ENCODE measurements around the gene C10orf143. TPM values are rescaled to one million over a fixed set of nuclear protein-coding genes. Genes with fewer than 3 reads are reported as not detected.
A peak's percentile ranks its signal among the peaks of the same experiment; 100 is the strongest.
"Not testable (repeated sequence)": the region's sequence is repeated elsewhere in the genome, so short reads cannot be mapped to it uniquely, and the experiment has no call there.

C10orf143 gene
- total RNA-seq, 2 donors from 2014 or later, result 2.4 to 2.9 TPM

GRCh38 chr10:130128922-130129321 is 18.3 kb upstream of the C10orf143 start:
- Mint-ChIP-seq H3K36me3 (no peaks in the 10 kb centered on the region), H3K27me3 (peaks cover 8 to 12% of the 10 kb centered on the region in 2 donors), H3K27ac (no peak overlapping the region), H3K9me3 (no peaks in the 10 kb centered on the region), H3K4me3 (no peak overlapping the region), H3K4me1 (ENCODE audit: low read depth in 2 of 2) (peaks cover 6 to 10% of the 10 kb centered on the region in 2 donors)
- ATAC-seq (no peak), DNase-seq (ENCODE audit: low spot score) (no peak)

GRCh38 chr10:130128062-130128781 is 17.6 kb upstream of the C10orf143 start:
- H3K36me3 Mint-ChIP-seq, result no peaks in the 10 kb centered on the region
- ATAC-seq (no peak), DNase-seq (ENCODE audit: low spot score) (no peak)
- H3K4me3 Mint-ChIP-seq, result no peak overlapping the region
- no peak overlapping the region for H3K27ac Mint-ChIP-seq
- H3K4me1 Mint-ChIP-seq (ENCODE audit: low read depth in 2 of 2), result peaks cover 6 to 10% of the 10 kb centered on the region in 2 donors
- H3K27me3 Mint-ChIP-seq, result peaks cover 8 to 14% of the 10 kb centered on the region in 2 donors
- no peaks in the 10 kb centered on the region for H3K9me3 Mint-ChIP-seq

DNA sequence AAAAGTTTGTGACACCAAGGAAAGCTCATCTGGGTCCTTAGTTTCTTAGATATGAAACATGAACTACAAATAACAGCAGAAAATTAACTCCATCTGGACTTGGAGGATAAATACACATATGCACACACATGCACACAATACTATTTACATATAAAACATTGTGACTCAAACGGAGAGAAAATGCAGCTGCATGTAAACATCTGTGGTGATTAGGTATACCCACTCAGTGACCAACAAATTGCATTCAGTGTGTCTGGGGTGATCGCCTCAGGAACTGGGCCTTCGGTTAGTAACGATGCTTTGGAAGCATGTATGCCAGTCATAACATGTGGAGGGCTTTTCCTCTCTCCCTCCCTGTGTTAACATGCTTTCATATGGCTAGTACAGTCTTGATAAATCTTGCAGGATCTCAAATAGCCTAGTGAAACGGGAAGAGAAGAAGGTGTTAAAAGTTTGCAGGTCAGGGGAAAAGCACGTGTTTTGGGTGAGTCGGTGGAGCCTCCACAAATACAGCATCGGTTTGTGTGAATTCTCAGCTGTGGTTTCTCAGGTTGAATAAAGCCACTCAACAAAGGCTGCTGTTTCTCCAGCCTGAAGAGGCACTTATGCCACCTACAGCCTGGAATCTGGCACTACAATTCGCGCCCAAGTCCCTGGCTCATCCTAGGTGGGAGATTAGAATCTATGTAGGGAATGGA is 16.9 kb upstream of the C10orf143 start:
- H3K27me3 Mint-ChIP-seq, result peaks cover 8 to 14% of the 10 kb centered on the region in 2 donors
- peak; percentile 86 for ATAC-seq
- H3K4me3 Mint-ChIP-seq, result no peak overlapping the region
- no peaks in the 10 kb centered on the region for H3K9me3 Mint-ChIP-seq
- H3K36me3 Mint-ChIP-seq, result no peaks in the 10 kb centered on the region
- no peak overlapping the region for H3K27ac Mint-ChIP-seq
- no peak for DNase-seq (ENCODE audit: low spot score)
- H3K4me1 Mint-ChIP-seq (ENCODE audit: low read depth in 2 of 2), result peaks cover 6 to 10% of the 10 kb centered on the region in 2 donors

GRCh38 chr10:130121486-130122079 is 11.0 kb upstream of the C10orf143 start:
- Mint-ChIP-seq H3K27ac (no peak overlapping the region), H3K27me3 (peaks cover 0 to 8% of the 10 kb centered on the region in 2 donors), H3K4me1 (ENCODE audit: low read depth in 2 of 2) (no peaks in the 10 kb centered on the region), H3K36me3 (no peaks in the 10 kb centered on the region), H3K9me3 (no peaks in the 10 kb centered on the region), H3K4me3 (no peak overlapping the region)
- no peak for ATAC-seq
- no peak for DNase-seq (ENCODE audit: low spot score)

- not testable (repeated sequence) for ATAC-seq, H3K9me3 Mint-ChIP-seq
Measured at GRCh38 chr10:130117535-130117934, 6.9 kb upstream of the C10orf143 start.

GRCh38 chr10:130116942-130117341 is 6.3 kb upstream of the C10orf143 start:
- not testable (repeated sequence) for H3K36me3 Mint-ChIP-seq; ATAC-seq; H3K27ac Mint-ChIP-seq; H3K4me3 Mint-ChIP-seq; DNase-seq (ENCODE audit: low spot score); H3K27me3 Mint-ChIP-seq; H3K4me1 Mint-ChIP-seq (ENCODE audit: low read depth in 2 of 2); H3K9me3 Mint-ChIP-seq

More at GRCh38 chr10:130117535-130117934, 6.9 kb upstream of the C10orf143 start:
- H3K27ac Mint-ChIP-seq; DNase-seq (ENCODE audit: low spot score); H3K4me1 Mint-ChIP-seq (ENCODE audit: low read depth in 2 of 2); H3K4me3 Mint-ChIP-seq; H3K36me3 Mint-ChIP-seq; H3K27me3 Mint-ChIP-seq: not testable (repeated sequence)

- no peak for ATAC-seq
- no peak for DNase-seq (ENCODE audit: low spot score)
- H3K27ac Mint-ChIP-seq, result no peak overlapping the region
- peaks cover 26 to 27% of the 10 kb centered on the region in 2 donors for H3K4me1 Mint-ChIP-seq (ENCODE audit: low read depth in 2 of 2)
- no peaks in the 10 kb centered on the region for H3K27me3 Mint-ChIP-seq
- no peaks in the 10 kb centered on the region for H3K9me3 Mint-ChIP-seq
- no peak overlapping the region for H3K4me3 Mint-ChIP-seq
- H3K36me3 Mint-ChIP-seq, result no peaks in the 10 kb centered on the region
Measured at GRCh38 chr10:130112821-130113220, 2.2 kb upstream of the C10orf143 start.

- H3K27ac Mint-ChIP-seq, result peak overlapping the region; percentile 90 to 94
- DNase-seq (ENCODE audit: low spot score) (no peak), ATAC-seq (no peak)
- H3K36me3 Mint-ChIP-seq, result no peaks in the 10 kb centered on the region
- H3K9me3 Mint-ChIP-seq, result no peaks in the 10 kb centered on the region
- peak overlapping the region; percentile 99 for H3K4me3 Mint-ChIP-seq
- H3K4me1 Mint-ChIP-seq (ENCODE audit: low read depth in 2 of 2), result peaks cover 27 to 32% of the 10 kb centered on the region in 2 donors
- H3K27me3 Mint-ChIP-seq, result no peaks in the 10 kb centered on the region
Measured at GRCh38 chr10:130111852-130112180, 1.2 kb upstream of the C10orf143 start.

GRCh38 chr10:130111113-130111851 is 652 bp upstream of the C10orf143 start:
- DNase-seq (ENCODE audit: low spot score) (peak; percentile 96), ATAC-seq (peak; percentile 90 to 92)
- Mint-ChIP-seq H3K4me3 (peak overlapping the region; percentile 99), H3K36me3 (no peaks in the 10 kb centered on the region), H3K4me1 (ENCODE audit: low read depth in 2 of 2) (peaks cover 27 to 37% of the 10 kb centered on the region in 2 donors), H3K9me3 (no peaks in the 10 kb centered on the region), H3K27me3 (no peaks in the 10 kb centered on the region), H3K27ac (peak overlapping the region; percentile 90 to 94)

- no peak for DNase-seq (ENCODE audit: low spot score)
- Mint-ChIP-seq H3K9me3 (no peaks in the 10 kb centered on the region), H3K27me3 (no peaks in the 10 kb centered on the region), H3K4me3 (peak overlapping the region; percentile 99), H3K27ac (peak overlapping the region; percentile 90 to 94), H3K36me3 (no peaks in the 10 kb centered on the region), H3K4me1 (ENCODE audit: low read depth in 2 of 2) (peaks cover 27 to 40% of the 10 kb centered on the region in 2 donors)
- no peak for ATAC-seq
Measured at GRCh38 chr10:130109796-130110245, 809 bp downstream of the C10orf143 start.

DNA sequence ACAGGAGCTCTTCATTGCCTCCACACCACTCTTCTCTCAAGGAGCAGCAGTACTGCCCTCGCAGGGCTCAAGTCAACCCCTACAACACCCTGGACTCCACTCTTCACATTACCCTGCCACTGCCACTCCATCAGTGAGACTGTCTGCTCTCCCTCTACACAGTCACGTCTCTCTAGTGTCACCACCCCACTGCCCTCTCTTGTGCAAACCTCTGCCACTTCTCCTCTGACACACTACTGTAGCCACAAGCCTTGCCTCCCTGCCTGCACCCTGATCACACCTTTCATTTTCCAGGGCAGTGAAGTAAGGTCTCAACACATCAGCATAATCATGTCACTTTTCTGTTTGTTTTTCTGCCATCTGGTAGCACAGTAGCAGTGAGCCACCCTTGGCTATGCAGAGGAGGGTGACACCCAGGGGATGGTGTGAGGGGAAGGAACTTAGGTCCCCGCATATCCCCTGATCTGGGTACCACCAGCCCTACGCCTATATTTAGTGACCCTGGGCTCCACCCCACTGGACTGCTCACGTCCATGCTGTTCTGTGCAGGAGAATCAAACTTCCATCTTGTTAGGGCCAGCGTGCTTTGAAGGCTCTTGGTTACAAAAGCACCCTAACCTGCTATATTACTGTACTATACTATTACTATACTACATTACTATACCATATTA is 1.6 kb downstream of the C10orf143 start:
- DNase-seq (ENCODE audit: low spot score), result no peak
- no peaks in the 10 kb centered on the region for H3K36me3 Mint-ChIP-seq
- H3K4me1 Mint-ChIP-seq (ENCODE audit: low read depth in 2 of 2), result peaks cover 27 to 40% of the 10 kb centered on the region in 2 donors

DNA sequence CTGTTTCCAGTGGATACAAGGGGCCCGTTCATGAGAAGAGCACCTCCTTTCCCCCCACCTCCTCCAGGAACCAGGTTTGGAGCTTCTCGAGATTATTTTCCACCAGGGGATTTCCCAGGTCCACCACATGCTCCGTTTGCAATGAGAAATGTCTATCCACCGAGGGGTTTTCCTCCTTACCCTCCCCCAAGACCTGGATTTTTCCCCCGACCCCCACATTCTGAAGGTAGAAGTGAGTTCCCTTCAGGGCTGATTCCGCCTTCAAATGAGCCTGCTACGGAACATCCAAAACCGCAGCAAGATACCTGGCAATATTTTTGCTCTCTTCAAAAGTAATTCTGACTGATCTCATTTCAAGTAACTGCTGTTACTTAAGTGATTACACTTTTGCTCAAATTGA is 2.5 kb downstream of the C10orf143 start:
- not testable (repeated sequence) for H3K27me3 Mint-ChIP-seq; ATAC-seq; H3K9me3 Mint-ChIP-seq; H3K36me3 Mint-ChIP-seq; DNase-seq (ENCODE audit: low spot score)
- peak overlapping the region; percentile 45 to 90 for H3K27ac Mint-ChIP-seq
- H3K4me1 Mint-ChIP-seq (ENCODE audit: low read depth in 2 of 2), result peaks cover 27 to 40% of the 10 kb centered on the region in 2 donors
- peak overlapping the region; percentile 48 for H3K4me3 Mint-ChIP-seq

More for the DNA sequence above, 1.6 kb downstream of the C10orf143 start:
- Mint-ChIP-seq H3K27ac (peak overlapping the region in 1 of 2 donors; percentile 90), H3K9me3 (no peaks in the 10 kb centered on the region), H3K4me3 (peak overlapping the region; percentile 99), H3K27me3 (no peaks in the 10 kb centered on the region)
- ATAC-seq, result no peak

- peaks cover 16 to 31% of the 10 kb centered on the region in 2 donors for H3K4me1 Mint-ChIP-seq (ENCODE audit: low read depth in 2 of 2)
- H3K27ac Mint-ChIP-seq, result no peak overlapping the region
- ATAC-seq, result no peak
- H3K4me3 Mint-ChIP-seq, result no peak overlapping the region
- H3K27me3 Mint-ChIP-seq, result no peaks in the 10 kb centered on the region
- DNase-seq (ENCODE audit: low spot score), result no peak
- H3K36me3 Mint-ChIP-seq, result no peaks in the 10 kb centered on the region
- H3K9me3 Mint-ChIP-seq, result no peaks in the 10 kb centered on the region
Measured at GRCh38 chr10:130105724-130106123, 4.9 kb downstream of the C10orf143 start.

Data from natural killer cell treated with Interleukin-12 subunit alpha and Interleukin-12 subunit beta and Interleukin-15 and Interleukin-18, amount 100 ng/mL, for 72 hours (primary cell).